Measurements from ENCODE around the gene SLC16A3. TPM values are rescaled to one million over a fixed set of nuclear protein-coding genes. Genes with fewer than 3 reads are reported as not detected.

SLC16A3 gene
- total RNA-seq, 1 donor from 2014 or later, result 53.1 TPM

DNA sequence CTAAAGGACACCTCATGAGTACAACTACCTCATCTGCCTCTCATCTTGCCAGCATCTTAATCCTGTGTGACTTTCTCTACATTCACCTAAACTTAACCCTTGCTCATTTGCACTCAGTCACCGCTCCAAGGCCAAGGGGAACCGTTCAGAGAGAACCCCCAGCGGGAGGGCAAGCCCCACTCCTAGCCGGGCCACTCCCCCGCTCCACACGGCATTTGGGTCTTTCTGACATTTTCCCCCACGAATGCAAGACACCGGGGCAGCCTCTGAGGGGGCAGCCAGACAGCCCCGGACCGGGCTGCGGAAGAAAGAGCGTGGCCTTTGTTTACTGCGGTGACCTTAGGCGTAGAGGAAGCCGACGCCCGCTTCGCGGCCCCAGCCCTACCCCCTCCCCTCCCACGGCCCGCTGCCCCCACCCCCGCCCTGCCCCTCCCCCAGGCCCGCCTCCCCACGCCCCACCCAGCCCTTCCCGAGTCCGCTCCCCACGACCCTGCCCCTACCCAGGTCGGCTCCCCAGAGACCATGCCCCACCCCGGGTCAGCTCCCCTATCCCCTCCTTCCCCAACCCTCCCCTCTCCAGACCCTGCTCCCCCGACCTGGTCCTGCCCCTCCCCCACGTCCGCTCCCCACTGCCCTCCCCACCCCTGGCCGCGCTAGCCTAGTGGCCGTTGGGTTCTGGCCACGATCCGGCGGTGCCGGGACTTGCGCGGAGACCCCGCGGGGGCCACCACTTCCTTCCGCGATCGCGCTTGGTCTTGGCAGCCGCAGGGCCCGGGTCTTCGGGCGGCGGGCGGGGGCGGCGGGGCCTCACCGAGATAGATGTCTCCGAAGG, 43.9 kb downstream of the SLC16A3 start:
- DNase-seq (ENCODE audit: low spot score) (peak; percentile 79), ATAC-seq (peak; percentile 15)
- intact Hi-C loops (cut with DNase I), result no loop called here

DNA sequence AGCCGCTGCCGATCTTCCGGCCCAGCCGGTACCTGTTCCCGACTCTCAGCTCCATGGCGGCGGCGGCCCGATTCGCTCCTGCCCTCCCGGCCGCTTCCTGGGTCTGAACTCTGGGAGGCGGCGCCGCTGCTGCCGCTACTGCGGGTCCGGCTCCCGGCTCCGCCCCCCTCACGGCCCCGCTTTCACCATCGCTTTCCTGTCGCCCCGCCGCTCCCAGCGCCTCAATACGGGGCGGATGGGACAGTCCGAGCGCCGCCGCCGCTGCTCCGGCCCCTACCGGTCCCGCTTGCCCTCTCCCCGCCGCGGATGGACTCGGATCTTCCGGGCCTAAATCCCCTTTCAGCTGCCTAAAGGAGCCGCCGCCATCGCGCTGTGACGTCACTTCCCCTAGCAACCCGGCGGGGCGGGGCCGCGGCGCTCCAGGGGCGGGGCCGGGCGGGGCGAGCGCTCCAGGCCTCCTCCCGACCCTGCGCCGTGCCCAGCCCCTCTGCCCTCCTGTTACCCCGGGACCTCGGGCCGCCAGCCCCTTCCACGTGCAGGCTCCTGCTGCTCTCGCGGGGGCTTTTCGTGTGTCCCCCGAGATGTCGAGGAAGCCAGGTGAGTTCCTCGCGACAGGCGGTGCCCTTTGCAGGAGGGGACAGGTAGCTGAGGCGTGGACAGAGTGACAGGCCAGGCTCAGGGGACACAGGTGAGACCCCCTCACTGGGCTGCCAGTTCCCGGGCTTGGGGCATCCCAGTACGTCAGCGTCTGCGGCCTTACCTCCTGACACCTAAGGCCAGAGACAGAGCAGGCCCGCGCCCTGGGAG, 44.7 kb downstream of the SLC16A3 start, which contains the start of gene CSNK1D:
Gene CSNK1D (minus strand): TSS at position 374 of the 807 bp plus-strand sequence. CDS start 319 bp downstream, at position 55.
- intact Hi-C loops (cut with DNase I), result no loop called here

DNA sequence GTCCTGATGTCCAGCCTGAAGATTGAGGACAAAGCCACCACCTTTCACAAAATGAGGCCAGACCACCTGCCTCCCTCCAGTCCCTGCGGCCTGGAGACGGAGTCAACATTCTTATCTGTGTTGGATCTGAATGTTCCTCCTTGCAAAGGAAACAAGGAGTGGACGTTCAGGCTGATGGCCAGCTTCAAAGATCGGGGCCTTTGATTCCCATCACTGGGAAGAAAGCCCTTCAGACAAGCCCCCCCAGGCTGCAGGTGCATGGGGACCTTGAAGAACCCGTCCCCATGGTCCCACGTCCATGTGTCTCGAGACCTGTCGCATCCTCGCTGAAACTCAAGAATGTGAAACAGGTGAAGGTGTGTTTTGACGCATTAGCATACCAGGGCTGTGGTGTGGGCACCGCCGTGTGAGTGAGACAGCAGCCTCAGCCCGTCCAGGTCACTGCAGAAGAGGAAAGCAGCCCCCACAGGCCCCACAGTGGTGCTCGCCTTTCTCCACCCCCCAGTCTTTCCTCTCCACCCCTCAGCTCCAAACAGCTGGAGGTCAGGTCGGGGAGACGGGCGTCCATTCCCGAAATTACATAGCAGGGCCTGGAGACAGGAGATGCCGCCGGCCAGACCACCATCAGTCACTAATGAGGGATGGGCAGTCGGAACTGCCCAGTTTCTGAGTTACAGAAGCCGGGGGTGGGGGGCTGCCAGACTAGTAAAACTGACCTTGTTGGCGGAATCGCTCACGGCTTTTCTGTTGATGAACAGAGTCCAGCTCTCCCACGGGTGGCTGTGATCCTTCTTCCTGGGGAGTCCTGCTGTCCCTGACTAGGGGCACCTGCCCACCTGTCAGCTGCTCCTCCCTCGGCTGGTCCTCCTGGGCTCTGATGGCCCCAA, 45.5 kb downstream of the SLC16A3 start:
- no peak for DNase-seq (ENCODE audit: low spot score)
- intact Hi-C loops (cut with DNase I), result no loop called here

More for the DNA sequence above, 44.7 kb downstream of the SLC16A3 start, which contains the start of gene CSNK1D:
- ATAC-seq (peak; percentile 93), DNase-seq (ENCODE audit: low spot score) (peak; percentile 95)

DNA sequence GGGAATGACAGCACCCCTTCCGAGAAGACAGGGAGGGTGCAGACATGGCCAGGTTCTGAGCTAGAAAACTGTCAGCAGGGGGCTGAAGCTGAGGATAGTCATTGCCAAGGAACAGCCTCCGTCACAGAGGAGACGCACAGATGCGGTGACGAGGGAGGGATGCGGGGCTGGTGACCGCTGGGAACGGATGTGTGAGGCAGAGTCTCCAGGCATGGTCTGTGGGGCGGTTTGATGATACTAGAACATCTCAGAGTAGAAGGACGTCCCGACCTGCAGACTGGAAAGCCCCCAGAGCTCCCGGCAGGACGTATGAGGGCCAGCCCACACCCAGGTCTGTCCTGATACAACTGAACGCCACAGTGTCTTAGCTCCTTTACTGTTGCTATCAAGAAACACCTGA, 46.5 kb downstream of the SLC16A3 start:
- DNase-seq (ENCODE audit: low spot score) (no peak), ATAC-seq (no peak)
- intact Hi-C loops (cut with DNase I), result no loop called here

More for the DNA sequence above, 45.5 kb downstream of the SLC16A3 start:
- ATAC-seq, result no peak

DNA sequence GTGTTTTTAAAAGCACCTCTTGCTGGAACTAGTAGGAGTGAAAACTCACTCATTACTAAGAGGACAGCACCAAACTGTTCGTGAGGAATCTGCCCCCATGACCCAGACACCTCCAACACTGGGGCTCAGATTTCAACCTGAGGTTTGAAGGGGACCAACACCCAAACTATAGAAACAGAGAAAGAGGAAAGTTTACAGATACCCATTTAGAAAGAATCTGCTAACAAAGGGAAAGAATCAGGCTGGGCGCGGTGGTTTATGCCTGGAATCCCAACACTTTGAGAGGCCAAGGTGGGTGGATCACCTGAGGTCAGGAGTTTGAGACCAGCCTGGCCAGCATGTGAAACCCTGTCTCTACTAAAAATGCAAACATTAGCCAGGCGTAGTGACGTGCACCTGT, 48.1 kb downstream of the SLC16A3 start:
- ATAC-seq, result no peak
- intact Hi-C loops (cut with DNase I), result no loop called here
- DNase-seq (ENCODE audit: low spot score), result no peak

DNA sequence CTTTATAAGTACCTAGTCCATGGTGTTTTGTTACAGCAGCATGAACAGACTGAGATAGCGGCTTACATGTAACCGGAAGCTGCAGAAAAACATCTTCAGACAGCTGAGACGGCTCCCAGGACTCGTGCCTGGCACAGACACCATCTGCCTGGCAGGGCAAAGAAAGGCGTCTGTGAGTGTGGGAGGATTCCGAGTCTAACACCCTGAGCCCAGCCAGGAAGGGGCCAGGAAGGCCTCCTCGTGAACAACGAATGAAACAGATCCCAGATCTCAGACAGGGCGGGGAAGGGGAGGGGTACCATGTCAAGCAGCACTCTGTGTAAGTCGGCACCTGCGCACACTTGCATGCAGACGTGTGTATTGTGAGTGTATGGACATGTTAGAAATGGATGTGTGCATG, 49.0 kb downstream of the SLC16A3 start:
- intact Hi-C loops (cut with DNase I), result no loop called here
- ATAC-seq, result no peak
- DNase-seq (ENCODE audit: low spot score), result no peak

DNA sequence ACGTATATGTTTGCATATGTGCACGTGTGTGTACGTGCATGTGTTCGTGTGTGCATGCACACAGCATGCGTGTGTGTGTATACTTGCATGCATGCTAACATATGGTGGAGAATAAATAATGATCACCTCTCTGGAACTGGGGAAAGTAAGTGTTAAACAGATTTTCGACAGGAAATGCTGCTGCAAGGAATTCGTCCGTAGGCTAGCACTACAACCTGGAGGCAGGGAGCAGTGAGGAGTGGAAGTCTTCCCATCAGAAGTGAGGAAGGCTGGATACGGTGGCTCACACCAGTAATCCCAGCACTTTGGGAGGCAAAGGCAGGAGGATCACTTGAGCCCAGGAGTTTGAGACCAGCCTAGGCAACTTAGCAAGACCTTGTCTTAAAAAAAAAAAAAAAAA, 49.5 kb downstream of the SLC16A3 start:
- intact Hi-C loops (cut with DNase I), result no loop called here
- DNase-seq (ENCODE audit: low spot score) (no peak), ATAC-seq (no peak)

DNA sequence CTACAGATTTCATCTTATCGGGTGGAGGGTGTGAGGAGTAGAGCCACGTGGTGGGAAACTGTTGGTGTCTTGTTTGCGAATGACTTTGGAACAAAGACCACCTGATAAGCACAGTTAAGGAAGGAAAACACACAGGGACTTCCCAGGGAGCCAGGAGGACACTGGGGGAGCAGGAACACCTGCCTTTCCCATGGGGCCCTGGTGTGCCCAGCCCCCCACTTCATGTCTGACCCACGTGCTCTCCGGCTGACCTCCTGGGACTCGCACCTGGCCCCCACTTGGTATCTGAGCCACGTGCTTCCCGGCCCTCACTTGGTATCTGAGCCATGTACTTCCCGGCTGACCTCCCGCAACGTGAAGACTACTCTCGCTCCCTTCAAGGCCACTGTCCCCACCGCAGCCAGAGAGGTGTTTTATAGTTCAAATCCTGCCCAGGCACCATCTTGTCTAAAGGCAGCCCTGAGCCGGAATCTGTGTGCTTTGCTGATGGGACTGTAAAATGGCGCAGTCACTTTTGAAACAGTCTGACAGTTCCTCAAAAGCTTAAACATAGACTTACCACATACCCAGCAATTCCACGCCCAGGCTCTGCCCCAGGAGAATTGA, 50.0 kb downstream of the SLC16A3 start:
- DNase-seq (ENCODE audit: low spot score) (no peak), ATAC-seq (no peak)
- intact Hi-C loops (cut with DNase I), result no loop called here

DNA sequence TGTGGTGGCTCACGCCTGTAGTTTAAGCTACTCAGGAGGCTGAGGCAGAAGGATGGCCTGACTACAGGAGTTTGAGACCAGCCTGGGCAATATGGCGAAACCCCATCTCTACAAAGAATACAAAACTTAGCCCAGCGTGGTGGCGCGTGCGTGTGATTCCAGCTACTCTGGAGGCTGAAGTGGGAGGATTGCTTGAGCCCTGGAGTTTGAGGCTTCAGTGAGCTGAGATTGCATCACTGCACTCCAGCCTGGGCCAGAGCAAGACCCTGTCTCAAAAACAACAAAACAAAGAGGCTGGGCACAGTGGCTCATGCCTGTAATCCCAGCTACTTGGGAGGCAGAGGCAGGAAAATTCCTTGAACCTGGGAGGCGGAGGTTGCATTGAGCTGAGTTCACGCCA, 51.7 kb downstream of the SLC16A3 start:
- no peak for DNase-seq (ENCODE audit: low spot score)
- intact Hi-C loops (cut with DNase I), result no loop called here
- ATAC-seq, result no peak

DNA sequence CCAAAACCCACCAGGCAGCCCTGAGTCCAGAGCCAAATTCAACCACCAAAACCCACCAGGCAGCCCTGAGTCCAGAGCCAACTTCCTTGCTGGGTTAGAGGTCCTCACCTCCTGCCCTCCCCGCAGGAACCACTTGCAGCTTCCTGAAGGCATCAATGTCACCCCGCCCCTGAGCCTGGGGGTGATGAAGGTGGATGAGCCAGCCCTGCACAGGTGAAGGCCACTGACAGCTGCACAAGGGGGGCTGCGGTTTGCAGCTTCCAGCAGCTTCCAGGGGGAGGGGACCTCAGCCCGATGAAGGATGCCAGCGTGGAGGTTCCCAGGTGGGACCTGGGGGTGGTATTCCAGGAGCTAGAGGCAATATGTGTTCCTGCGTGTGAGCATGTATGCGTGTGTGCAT, 52.2 kb downstream of the SLC16A3 start:
- no peak for DNase-seq (ENCODE audit: low spot score)
- intact Hi-C loops (cut with DNase I), result no loop called here
- no peak for ATAC-seq

DNA sequence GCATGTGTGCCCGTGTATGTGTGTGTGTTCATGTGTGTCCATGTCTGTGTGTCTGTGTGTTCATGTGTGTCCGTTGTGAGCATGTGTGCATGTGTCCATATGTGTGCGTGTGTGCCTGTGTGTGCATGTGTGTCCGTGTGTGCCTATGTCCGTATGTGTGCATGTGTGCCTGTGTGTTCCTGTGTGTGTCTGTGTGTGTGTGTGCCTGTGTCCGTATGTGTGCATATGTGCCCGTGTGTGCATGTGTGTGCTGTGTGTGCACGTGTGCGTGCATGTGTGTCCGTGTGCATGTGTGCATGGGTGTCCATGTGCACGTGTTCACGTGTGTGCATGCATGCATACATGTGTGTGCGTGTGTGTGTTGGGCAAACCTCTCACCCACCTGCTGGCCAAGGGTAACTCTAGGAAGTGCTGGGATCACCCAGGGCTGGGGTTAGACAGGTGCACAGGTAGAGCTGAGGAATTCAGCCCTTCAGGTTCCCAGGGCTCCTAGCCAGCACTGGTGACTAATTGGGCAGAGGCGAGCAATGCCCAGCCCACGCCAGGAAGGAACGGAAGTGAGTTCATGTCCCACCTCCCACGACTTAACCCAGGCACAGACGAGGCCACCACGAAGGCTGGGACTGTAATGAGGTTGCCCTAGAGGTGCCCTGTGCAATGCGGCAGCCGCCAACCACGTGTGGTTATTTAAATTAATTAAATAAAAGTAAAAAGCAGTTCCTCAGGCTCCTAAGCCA, 52.8 kb downstream of the SLC16A3 start:
- intact Hi-C loops (cut with DNase I), result no loop called here
- no peak for ATAC-seq
- no peak for DNase-seq (ENCODE audit: low spot score)

DNA sequence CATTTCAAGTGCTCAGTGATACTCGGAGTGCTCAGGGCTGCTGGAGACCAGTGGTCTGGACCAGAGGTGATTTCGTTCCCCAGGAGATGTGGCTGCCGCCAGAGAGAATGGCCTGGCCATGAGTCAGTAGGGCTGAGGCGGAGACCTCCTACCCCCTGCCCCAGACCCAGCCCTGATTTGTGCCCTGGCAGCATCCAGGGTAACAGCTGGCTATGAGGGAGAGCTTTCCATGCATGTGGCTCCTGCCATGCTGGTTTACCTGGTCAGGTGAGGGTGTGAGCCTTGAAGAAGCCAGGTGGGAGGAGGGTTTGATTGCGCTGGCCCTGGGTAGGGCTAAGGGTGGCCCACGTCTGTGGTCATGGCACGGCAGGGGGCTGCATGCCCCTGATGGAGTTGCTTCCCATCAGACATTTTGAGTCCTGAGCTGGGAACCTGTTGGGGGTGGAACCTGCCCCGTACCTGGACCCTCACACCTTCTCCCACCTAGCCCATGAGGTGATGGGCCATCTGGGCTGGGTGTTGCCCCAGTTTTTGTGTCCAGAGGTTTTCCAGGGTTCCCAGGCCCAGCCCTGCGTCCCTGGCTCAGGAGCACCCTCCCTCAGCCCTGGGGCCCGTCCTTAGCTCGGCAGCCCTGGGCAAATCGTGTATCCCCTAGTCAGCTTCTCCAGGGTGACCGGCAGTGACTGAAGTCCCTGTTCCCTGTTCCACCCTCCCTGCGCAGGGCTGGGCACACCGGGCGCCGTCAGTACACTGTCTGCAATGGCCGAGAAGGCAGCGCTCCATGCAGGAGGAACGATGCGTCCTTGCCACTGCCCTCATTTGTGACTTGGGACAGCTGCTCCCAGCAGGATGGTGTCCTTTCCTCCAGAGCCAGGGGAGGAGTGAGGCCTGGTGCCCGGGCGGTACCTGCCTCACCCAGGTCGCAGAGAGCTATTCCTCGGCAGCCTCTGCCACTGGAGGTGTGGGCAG, 53.7 kb downstream of the SLC16A3 start:
- intact Hi-C loops (cut with DNase I), result no loop called here
- ATAC-seq (no peak), DNase-seq (ENCODE audit: low spot score) (no peak)

DNA sequence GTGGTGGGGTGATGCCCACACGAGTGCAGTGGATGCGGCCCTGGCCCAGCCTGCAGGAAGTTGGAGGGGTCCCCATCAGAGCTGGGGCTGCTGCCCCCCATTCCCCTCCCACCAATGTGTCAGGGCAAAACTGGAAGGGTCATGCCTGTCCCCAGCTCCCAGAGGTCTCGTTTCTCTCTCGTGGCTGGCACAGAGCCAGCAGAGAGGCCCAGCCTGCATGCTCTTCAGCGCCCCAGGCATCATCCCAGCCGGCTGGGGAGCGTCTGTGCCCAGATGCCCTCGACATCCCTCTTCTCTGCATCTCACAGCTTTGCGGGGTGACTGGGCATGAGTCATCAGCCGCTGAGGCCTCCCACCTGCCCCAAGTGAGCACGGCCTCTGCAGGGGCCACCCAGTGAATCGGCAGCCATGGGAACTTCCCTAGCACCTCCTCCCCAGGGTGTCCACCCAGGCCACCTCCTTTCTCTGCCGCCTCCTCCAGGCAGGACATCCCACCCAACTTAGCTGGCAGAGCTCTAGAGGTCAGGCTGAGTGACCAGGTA, 54.4 kb downstream of the SLC16A3 start:
- intact Hi-C loops (cut with DNase I), result no loop called here
- DNase-seq (ENCODE audit: low spot score) (no peak), ATAC-seq (no peak)

DNA sequence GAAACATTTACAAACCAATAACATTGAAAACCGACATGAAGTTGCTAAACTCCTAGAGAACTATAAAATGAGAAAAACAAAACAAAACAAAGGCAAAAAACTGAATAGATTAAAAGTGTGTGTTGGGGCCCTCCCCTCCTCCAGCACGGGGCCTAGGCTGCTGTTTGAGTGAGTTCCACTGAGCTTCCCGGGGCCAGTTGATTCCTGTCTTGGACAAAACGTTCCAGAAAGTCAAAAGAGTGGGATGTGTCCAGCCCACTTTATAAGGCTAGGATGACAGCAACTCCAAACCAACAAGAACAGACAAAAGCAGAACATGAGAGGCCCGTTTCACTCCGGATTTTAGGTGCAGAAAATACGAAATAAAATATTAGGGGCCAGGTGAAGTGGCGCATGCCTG, 56.3 kb downstream of the SLC16A3 start:
- ATAC-seq (peak; percentile 50), DNase-seq (ENCODE audit: low spot score) (no peak)
- intact Hi-C loops (cut with DNase I), result no loop called here

DNA sequence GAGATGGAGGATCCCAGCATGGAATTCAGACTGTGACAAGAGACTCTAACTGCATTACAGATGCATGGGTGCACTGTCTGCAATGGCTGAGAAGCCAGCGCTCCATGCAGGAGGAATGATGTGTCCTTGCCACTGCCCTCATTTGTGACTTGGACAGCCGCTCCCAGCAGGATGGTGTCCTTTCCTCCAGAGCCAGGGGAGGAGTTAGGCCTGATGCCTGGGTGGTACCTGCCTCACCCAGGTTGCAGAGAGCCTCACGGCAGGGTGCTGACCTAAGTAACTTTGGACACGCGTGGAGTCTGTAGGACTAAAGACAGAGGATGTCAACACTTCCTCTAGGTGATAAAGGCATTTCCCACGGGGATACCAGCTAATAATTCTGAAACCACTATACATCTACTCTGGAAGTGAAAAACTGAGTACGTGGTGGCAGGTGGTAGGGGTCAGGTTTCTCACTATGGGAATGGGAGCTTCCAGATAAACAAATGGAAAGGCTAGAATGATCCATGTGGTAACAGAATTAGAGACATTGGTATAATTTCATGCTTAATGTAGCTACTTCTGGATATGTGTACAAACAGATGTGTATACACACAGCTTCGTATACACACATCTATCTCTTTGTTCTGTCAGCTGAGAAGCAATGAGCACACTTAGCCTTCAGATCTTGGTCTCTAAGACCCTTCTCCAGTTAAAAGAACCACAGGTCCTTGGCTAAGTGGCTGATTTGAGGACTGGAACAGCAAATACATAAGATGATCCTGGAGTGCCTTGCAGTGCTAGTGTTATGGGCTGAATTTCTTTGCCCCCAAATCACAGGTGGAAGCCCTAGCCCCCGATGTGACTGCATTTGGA, 58.4 kb downstream of the SLC16A3 start:
- intact Hi-C loops (cut with DNase I), result no loop called here
- ATAC-seq, result no peak
- no peak for DNase-seq (ENCODE audit: low spot score)

Measured in sciatic nerve (tissue), 2 donors.